Activated CD8-positive, alpha-beta memory T cell treated with anti-CD3 and anti-CD28 coated beads for 1 hour (primary cell): ENCODE data around the gene IBA57.

ENCODE experiments used
- DNase-seq, 2 donors: peaks; one replicate each; pipeline ENCODE4 v3.0.0-alpha.2; 2020; ENCODE audit warnings: low read depth in 1 of 2; ENCODE audit errors: extremely low read depth in 1 of 2

Gene IBA57

DNA sequence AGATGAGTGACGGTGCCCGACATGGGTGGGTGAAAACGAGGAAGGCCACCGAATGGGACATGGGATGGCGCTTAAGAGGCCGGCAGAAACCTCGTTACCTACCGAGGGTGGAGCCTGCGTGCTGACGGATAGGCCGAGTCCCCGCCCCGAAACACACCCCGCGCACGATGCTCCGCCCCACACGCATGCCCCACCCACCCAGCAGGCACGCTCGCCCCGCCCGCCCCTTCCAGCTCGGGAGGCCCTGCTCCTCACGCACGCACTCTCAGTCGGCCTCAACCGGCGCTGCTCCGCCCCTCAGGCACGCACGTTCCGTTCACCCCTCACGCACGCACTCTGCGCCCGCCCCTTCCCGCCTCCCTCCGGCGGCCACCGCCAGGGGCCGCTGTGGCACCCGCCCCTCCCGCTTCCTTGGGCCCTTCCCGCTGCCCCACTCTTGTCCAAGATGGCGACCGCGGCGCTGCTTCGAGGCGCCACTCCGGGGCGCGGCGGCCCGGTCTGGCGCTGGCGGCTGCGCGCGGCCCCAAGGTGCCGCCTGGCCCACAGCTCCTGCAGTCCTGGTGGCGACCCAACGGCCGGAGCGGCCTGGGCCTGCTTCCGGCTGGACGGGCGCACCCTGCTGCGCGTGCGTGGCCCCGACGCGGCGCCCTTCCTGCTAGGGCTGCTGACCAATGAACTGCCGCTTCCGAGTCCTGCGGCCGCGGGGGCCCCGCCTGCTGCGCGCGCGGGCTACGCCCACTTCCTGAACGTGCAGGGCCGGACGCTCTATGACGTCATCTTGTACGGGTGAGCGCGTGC is at the start of gene IBA57:
Gene IBA57 (plus strand): TSS at position 433 of the 798 bp plus-strand sequence. CDS start 13 bp downstream, at position 446.
- peak; percentile 99 for DNase-seq

DNA sequence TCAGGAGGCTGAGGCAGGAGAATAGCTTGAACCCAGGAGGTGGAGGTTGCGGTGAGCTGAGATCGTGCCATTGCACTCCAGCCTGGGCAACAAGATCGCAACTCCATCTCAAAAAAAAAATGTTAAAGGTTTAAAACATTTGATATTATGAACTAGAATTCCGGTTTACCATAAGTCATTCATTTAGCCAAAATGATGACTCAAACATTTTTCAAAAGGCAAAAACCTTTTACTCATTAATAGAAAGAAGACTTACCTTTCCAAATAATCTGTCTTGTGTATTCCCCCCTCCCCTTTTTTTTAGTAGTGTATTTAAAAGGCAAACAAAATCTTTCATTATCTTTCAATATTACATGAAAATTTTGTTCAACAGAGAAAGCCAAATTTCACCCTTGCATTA is 48.3 kb upstream of the IBA57 start:
- no peak for DNase-seq

DNA sequence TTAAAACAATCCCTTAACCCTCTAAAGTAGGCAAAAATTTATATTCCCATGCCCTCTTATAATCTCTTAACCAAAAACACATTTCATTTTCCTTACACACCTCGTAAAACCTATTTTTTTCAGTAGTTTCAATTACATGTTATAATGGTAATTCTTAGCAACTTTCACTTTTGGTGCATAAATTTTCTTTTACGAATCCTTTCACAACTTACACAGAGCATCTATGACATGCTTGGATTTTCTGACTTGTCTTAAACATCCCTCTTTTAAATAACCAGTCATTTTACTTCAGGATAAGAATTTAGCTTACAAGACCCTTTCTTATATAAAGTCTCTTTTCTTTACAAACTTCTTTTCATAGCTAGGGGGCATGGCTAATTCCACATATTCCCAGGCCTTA is 47.6 kb upstream of the IBA57 start:
- DNase-seq, result no peak

DNA sequence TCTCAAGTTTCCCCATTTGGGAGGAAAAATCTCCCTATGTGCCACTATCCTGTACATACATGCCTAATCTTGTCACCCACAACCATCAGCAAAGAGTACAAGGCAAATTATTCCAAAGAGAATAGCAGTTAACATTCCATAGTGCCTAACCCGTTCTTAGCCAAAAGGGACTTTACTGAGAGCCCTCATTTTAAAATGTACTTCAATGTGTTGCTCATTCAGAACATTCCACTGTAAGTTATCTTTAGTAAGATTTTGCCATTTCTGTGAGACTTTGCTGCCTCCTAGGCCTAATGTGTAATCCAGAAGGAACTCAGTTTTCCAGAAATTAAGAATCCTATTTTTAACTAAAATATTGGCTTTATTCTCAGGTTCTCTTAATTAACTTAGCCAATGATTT is 45.3 kb upstream of the IBA57 start:
- DNase-seq, result no peak

DNA sequence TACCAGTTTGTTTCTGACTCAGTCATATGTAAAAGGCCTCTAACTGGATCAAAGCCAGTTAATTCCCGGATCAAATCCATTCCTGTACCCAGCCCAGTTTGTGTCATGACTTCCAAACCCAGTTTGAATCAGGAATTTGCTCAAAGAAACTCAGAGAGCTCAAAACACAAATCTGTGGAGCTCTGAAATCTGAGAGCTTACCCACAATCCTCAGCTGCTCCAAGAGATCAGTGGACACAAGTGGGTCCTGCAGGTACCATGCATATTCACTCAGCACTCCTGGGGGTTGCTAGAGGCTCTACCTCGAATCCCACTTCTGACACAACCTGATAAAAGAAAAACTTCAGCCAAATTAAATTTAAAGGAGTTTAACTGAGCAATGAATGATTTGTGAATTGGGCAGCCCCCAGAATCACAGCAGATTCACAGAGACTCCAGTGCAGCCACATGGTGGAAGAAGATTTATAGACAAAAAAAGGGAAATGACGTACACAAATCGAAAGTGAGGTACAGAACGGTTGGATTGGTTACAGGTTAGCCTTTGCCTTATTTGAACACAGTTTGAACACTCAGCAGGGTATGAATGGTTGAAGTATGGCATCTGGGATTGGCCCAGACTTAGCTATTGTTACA is 44.6 kb upstream of the IBA57 start:
- no peak for DNase-seq

DNA sequence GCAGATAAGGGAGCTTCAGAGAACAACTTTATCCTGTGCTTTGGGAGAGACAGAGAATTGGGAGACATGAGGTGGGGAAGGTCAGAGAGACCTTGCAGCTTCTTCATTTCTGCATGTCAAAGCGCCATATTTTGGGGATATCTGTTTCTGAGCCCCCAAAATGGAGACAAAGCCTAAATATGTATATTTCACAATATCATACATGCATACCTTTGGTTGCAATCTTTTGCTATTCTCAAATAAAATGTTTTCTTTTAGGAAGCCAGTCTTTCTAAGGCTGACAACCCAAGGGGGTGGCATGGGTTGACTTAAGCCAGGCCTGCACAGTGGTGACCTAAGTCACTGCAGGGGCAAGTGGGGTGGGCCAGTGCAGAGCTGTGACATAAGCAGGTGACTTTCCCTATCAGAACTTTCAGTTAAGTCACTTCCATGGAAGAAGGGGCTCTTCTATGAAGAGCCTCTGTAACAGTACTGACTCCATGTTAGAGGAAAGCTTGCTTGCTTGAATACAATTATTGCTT is 42.6 kb upstream of the IBA57 start:
- DNase-seq, result no peak

DNA sequence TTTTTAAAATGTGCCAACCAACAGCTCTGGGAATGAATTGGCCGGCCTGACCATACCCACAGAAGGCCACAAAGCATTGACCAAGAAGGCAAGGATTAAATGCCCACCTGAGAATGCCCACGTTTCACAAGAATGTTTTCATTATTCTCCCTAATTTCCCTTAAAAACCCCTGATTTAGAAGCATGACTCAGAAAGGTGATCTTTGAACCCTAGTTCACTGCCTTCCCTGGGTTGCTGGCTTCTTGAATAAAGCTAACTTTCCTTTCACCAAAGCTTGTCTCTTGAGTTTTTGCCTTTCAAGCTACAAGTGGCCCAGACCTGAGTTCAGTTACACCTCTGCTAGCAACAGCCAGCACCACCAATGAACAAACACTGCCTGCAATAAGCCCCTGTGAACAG is 42.1 kb upstream of the IBA57 start:
- no peak for DNase-seq

DNA sequence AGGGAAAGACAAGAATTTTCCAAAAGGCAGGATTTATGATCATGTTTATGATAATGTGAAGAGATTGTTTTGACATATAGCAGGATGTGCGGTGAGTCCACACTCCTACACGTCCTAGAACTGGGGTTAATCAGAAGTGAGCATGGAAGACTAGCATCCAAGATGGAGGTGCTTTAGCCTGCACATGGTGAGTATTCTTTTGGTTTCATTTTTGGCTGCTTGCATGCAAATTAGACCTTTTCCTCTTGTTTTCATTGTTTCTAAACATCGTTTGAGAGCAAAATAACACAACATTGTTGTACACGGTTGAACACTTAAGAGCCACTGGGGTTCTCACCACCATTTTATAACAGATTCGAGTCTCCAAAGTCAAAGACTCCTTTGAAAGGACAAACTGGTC is 40.4 kb upstream of the IBA57 start:
- DNase-seq, result no peak

DNA sequence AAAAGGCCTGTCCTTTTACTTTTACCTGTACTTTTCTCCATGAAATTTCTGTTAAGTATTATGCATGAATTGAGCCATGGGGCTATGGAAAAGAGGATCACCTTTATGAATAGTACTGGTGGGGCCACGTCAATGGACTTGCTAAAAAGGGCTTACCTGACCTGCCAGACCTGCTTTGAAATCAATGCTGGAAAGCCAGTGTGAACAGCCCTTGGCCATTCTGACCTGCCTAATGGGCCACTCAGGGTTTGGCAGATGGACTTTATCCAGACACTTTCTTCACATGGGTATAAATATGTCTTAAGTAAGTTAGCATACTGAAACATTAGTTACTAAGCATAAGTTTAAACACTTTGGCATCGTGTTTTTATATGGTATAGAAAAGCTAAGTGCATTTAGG is 33.8 kb upstream of the IBA57 start:
- DNase-seq, result no peak

DNA sequence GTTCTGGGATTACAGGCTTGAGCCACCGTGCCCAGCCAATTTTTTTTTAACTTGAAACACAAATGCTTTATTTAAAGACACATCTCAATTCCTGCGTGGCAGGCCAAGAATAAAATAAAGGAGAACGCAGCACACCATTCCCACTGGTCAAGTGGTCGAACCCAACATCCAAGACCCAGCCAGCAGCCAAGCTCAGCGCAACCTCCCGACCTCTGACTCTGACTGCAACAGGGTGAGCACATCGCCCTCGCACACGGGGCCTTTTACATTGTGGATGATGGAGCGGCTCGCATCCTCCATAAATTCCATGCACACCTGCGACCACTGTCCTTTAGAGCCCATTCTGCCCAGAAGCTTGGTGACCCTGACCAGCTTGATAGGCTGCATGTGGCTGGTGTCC is 31.0 kb upstream of the IBA57 start:
- DNase-seq, result no peak

DNA sequence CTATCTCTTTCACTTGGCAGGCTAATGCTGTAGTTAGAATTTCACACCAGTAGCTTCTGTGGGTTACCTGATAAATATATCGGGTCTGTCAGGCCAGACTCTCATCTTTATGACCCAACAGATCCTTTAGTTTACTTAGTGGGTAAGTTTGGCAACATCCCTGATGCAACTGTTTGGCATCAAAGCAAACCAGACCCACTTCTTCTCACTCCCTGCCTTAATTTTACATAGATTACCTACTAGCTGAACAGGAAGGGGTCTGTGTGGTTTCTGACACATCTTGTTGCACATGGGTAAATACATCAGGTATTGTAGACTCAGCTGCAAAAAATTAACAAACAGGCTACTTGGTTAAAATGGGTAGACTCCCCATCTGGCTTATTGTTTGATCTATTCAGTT is 28.7 kb upstream of the IBA57 start:
- DNase-seq, result no peak

DNA sequence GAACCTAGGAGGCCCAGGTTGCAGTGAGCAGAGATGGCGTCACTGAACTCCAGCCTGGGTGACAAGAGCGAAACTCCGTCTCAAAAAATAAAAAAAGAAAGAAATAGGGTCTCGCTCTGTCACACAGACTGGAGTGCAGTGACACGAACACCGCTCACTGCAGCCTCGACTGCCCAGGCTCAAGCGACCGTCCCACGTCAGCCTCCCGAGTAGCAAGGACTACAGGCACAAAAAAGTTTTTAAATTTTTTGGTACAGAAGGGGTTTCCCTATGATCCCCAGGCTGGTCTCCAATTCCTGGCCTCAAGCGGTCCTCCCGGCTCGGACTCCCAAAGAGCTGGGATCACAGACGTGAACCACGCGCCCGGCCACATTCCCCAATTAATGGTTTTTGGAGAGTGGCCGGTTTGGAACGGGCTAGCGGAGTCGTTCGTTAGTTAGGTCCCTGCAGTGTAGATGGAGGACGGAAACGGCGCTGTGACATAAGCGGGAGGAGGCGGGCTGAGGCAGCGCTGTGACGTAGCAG is 26.1 kb upstream of the IBA57 start:
- no peak for DNase-seq

DNA sequence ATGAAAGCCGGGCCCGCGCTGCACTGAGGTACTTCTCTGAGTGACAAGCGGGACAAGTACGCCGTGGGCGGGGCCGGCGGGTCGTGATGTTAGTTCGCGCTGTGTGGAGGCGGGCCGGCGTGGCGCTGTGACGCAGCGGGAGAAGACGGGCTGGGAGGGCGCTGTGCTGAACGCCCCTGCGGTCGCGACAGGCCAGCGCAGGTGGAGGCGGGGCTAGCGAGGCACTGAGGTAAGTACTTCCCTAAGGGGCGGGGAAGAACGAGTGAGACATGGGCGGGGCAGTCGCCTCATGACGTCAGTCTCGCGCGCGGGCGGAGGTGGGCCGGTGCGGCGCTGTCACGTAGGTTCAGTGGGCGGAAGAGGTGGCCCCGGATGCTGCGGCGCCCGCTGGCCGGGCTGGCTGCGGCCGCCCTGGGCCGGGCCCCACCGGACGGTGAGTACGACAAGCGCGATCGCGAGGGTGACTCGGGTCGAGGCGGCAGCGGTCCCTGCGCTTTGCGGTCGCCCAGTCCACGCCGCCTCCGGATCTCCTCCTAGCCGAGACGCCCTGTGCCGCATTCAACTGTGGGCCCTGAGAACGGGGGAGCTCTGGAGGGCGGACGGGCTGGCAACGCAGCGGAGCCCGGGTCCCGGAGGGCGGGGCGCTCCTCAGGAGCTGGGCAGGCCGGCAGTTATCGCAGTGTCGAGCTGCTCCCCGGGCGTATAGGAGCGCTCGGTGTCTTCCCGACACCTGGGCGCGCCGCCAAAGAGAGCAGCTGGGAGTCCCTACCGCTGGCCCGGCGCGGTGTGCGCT is 25.5 kb upstream of the IBA57 start, which contains the start of gene GUK1:
Gene GUK1 (plus strand): TSS at position 349 of the 793 bp plus-strand sequence. CDS start 24 bp downstream, at position 373.
- peak; percentile 100 for DNase-seq

DNA sequence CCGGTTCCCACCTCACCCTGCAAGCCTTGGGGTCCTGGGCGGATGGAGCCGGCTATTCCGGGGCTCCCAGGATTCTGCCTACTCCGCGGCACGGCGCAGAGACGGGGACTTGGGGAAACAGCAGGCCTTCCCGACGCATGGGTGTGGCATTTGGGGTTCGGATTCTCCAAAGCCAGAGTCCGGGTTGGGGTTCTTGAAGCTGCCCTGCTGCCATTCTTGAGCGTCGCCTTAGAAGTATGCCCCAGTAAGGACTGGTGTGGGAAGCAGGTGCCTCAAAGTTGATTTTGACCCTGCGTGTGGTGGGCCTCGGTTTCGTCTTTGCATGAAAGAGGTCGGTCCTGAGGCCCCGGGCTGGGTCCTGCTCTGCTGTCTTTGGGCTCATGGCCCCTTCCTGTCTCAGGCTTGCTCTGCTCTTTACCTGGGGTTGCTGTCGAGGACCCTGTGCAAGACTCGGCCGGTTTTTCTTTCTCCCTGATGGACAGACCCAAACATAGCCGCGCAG is 24.8 kb upstream of the IBA57 start:
- no peak for DNase-seq

DNA sequence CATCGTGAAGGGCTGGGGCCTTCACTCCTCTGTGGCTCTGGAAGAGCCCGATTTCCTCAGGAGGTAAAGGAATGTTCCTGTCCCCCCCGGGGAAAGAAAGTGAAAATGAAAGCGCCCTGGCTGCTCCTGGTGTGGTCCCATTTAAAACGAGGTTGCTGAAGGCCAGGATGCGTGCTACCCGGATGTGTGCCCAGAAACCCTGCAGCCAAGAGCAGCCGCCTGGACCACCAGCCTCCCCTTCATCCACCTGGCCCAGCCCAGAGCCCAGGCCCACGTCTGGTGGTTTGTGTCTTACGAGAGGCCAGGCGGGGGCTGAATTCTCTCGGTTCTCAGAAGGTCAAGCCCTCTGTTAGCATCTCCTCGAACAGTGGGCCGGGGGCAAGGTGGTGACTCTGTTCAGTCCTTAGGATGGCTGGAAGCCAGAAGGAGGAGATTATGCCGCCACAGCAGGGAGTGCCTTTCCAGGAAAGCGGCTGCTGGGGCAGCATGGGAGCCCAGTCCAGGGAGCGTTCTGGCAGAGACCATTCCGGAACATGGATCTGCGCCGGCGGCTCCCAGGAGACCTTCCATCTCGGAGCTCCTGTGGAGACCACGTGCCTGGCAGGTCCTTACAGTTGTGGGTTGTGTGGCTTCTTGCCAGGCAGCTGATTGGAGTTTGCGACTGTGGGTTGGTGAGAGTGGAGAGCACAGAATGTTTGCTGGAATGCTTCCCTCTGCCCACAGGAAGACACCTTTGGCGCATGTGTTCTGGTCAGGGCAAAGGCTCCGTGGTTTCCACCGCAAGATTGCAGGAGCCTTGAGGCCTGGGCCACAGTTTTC is 24.2 kb upstream of the IBA57 start:
- DNase-seq, result no peak

DNA sequence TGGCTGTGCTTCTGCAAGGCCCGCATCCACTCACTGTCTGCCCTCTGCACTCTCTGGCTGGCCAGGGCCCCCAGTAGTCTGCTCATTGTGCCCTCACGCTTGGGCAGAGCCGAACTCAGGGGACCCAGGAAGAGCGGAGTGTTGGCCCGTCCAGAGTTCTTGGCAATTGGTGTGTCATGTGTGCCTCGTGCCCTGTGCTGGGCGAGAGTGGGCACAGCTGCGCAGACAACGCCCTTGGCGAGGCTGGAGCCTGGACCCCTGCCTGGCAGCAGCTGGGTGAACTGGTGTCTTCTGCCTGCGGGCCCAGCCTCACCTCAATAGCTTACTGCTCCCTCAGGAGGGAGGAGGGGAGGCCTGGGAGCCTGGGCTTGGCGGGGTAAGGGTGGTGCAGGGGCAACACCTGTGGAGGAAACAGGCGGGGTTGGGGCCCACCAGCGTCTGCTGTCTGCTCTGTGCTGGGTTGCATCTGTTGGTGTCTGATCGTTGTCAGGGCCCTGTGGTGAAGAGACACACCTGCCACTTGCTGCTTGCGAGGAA is 23.4 kb upstream of the IBA57 start:
- DNase-seq, result no peak

DNA sequence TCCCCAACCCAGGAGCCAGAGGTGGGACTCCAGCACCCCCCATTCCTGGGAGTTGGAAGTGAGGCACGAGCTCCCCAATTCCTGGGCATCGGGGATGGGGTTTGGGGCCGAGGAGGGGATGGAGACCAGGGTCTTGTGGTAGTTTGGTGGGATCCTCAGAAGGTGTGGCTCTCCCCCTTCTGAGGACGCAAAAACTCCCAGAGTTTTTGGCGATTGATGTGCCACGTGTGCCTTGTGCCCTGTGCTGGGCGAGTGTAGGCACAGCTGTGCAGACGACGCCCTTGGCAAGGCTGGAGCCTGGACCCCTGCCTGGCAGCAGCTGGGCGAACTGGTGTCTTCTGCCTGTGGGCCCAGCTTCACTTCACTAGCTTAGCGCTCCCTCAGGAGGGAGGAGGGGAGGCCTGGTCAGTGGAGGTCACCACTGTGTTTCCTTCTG is 22.9 kb upstream of the IBA57 start:
- no peak for DNase-seq

DNA sequence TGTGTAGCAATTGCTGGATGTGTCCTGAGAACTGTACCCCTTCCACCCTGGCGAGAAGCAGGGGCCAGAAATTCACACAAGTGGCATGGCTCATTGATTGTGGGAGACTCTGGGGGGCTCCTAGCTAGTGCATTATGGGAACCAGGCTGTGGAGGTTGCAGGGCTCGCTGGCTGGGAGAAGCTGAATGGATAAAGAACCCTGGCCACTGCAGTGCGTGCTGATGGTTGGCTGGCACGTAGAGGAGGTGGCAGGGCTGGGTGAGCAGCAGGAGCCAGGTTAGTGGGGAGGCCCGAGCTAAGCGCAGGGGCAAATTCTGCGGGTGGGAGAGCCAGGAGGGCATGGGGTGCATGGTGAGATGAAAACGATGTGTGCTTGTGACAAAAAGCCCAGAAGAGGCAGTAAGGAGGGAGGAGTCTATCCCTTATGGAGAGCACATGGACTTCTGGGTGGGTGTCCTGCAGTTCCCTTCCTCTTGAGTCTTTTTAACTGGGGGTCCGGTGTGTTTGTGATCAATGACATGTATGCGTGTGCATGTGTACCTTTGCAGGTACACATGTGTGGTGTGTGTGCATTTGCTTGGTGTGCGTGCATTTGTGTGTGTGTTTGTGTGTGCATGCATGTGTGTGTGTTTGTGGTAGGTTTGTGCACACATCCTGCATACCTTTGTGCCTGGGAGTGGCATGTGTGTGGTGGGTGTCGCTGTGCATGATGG is 22.0 kb upstream of the IBA57 start:
- DNase-seq, result no peak
